Activated naive CD4-positive, alpha-beta T cell treated with anti-CD3 and anti-CD28 coated beads, Interleukin-2, amount 50 U/mL, for 24 hours (primary cell): ENCODE data around the gene BCAS3.
A peak's percentile ranks its signal among the peaks of the same experiment; 100 is the strongest.

Experiments used
- H3K27ac Mint-ChIP-seq: one replicate; pipeline ENCODE4 v1.8.0; 2021; ENCODE audit warnings: mild to moderate bottlenecking, mixed read lengths
- H3K27me3 Mint-ChIP-seq: one replicate; pipeline ENCODE4 v1.8.0; 2021; ENCODE audit warnings: mixed read lengths
- H3K36me3 Mint-ChIP-seq: one replicate; pipeline ENCODE4 v1.8.0; 2021; ENCODE audit warnings: mixed read lengths
- H3K4me1 Mint-ChIP-seq: one replicate; pipeline ENCODE4 v1.8.0; 2021; ENCODE audit warnings: mixed read lengths
- H3K4me3 Mint-ChIP-seq: one replicate; pipeline ENCODE4 v1.8.0; 2021; ENCODE audit warnings: mild to moderate bottlenecking, mixed read lengths
- H3K9me3 Mint-ChIP-seq: one replicate; pipeline ENCODE4 v1.8.0; 2021; ENCODE audit warnings: mixed read lengths

BCAS3 gene

DNA sequence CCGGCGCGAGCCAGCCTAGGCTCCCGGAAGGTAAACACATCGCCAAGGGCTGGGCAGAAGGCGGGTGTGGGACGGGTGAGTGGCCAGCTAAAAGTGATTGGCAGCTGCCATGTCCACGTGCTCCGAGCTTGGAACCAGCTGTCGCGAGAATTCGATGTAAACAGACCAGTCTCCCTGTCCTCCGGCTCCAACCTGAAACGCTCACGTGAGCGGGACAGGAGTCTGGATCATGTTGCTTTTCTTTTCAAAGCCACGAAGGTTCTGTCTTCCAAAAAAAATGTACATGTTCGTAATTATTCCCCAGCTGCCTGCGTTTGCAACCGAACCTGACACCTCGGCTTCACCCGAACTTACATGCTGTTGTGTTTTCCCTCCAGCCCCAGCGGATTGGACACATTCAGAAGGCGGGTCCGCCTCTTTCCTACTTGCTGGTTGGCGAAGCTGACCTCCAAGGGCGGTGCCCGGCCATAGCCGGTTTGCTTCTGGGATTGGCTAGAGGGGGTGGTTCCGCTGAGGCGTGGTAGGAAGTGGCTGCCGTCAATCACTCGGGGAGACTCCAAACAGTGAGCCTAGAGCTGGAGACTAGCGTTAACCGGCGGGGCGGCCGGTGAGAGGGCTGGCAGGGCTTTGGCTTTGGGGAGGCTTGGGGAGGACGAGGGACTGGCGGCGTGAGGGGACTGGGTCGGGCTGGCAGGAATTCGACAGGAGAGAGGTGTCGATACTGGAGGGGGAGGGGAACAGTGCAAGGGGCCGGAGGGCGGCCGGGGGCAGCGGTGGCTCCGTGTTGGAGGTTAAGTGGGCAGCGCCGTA lies at the start of gene BCAS3:
Gene BCAS3 (plus strand): TSS at position 544 of the 810 bp plus-strand sequence.
- H3K27me3 Mint-ChIP-seq, result no peaks in the 10 kb centered on the region
- no peaks in the 10 kb centered on the region for H3K36me3 Mint-ChIP-seq
- peak within 1 kb of the TSS; percentile 89 for H3K27ac Mint-ChIP-seq
- peak within 1 kb of the TSS; percentile 95 for H3K4me3 Mint-ChIP-seq
- no peaks in the 10 kb centered on the region for H3K9me3 Mint-ChIP-seq
- H3K4me1 Mint-ChIP-seq, result peaks cover 25% of the 10 kb centered on the region

DNA sequence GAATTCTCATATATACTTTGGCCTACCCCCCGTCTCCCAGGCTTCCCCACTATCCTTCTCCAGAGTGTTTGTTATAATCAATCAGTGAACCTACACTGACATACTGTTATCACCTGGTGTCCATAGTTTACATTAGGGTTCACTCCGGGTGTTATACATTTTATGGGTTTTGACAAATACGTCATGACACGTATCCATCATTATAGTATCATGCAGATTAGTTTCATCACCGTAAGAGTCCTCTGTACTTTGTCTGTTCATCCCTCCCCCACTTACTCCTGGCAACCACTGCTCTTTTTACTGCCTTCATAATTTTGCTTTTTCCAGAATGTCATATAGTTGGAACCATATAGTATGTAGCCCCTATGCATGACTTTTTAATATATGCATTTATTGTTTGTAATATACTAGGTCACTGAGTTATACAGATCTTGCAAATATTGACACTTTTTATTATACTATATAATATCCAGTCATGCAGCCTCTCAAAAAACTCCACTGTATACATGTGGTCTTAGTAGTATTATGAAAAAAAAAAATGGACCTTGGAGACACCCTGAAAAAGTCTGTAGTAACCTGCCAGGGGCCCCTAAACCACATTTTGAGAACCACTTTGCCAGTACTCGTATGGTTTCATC lies 49.3 kb upstream of the BCAS3 start:
- H3K36me3 Mint-ChIP-seq, result peaks cover 4% of the 10 kb centered on the region
- no peaks in the 10 kb centered on the region for H3K9me3 Mint-ChIP-seq
- H3K27me3 Mint-ChIP-seq, result no peaks in the 10 kb centered on the region
- no peak overlapping the region for H3K4me3 Mint-ChIP-seq
- peak overlapping the region; percentile 42 for H3K27ac Mint-ChIP-seq
- peaks cover 8% of the 10 kb centered on the region for H3K4me1 Mint-ChIP-seq

DNA sequence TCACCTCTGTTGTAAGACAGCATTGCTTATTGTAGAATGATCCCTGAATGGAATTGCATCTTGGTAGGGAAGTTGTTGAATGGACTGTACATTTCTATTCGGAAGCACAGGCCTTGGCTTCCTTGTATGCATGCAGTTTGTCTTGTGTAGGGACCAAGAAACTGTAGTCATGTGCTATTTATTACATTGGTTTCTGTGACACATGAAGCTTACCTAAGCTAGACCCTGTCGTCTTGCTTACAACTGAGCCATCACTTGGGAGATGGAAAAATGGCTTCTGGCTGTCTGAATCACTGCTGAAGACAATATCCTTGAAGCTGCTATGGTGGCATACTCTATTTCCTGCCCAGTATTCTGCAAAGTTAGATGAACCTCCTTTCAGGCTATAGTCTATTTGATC lies 48.5 kb upstream of the BCAS3 start:
- no peaks in the 10 kb centered on the region for H3K27me3 Mint-ChIP-seq
- H3K36me3 Mint-ChIP-seq, result peaks cover 2% of the 10 kb centered on the region
- H3K4me1 Mint-ChIP-seq, result peaks cover 8% of the 10 kb centered on the region
- no peaks in the 10 kb centered on the region for H3K9me3 Mint-ChIP-seq
- peak overlapping the region; percentile 41 for H3K27ac Mint-ChIP-seq
- H3K4me3 Mint-ChIP-seq, result no peak overlapping the region

DNA sequence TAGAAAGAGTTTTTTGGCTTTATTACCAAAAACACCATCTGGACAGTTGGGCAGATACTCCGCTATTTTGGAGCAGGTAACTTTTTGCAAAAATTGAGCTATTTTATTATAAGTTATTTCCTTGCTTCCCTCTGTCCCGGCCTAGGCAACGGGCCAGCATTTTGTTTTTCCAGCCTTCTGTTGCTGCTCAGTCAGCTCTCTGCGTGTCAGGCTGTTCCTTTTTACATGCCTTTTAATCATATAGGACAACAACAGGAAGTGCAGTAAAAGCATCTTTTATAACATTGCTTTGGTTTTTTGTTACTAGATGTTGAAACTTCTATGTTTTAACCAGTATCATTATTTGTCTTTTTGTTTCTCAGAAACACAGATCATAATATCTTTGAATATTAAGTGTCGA lies 47.3 kb upstream of the BCAS3 start:
- Mint-ChIP-seq H3K4me3 (no peak overlapping the region), H3K27ac (no peak overlapping the region), H3K4me1 (peaks cover 8% of the 10 kb centered on the region), H3K9me3 (no peaks in the 10 kb centered on the region), H3K36me3 (peaks cover 2% of the 10 kb centered on the region), H3K27me3 (no peaks in the 10 kb centered on the region)

DNA sequence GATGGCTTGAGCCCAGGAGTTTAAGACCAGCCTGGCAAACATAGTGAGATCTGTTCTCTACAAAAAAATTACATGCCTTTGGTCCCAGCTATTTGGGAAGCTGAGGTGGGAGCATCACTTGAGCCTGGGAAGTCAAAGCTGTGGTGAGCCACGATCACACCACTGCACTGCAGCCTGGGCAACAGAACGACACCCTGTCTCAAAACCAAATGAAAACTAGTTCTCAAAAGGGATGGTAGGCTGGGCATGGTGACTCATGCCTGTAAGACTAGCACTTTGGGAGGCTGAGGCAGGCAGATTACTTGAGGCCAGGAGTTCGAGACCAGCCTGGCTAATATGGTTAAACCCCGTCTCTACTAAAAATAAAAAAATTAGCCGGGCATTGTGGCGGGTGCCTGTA lies 46.5 kb upstream of the BCAS3 start:
- H3K27me3 Mint-ChIP-seq, result no peaks in the 10 kb centered on the region
- H3K27ac Mint-ChIP-seq, result no peak overlapping the region
- no peak overlapping the region for H3K4me3 Mint-ChIP-seq
- no peaks in the 10 kb centered on the region for H3K9me3 Mint-ChIP-seq
- H3K4me1 Mint-ChIP-seq, result peaks cover 8% of the 10 kb centered on the region
- peaks cover 2% of the 10 kb centered on the region for H3K36me3 Mint-ChIP-seq

DNA sequence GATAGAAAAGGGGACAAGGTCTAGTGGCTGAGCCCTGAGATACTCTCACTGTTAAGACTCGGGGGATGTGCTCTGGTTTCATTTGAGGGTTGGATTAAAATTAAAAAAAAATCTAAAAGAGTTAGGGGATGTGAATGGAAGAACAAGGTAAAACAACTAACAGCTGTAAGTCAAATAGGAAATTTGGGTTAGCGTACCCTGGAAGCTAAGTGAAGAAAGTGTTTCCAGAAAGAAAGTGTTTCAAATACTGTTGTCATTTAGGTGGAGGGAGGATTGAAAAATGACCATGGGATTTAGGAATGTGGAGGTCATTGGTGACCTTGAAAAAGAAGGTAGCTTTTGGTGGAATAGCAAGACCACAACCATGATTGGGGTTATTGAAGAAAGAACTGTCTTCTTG lies 40.0 kb upstream of the BCAS3 start:
- Mint-ChIP-seq H3K4me1 (peaks cover 10% of the 10 kb centered on the region), H3K36me3 (peaks cover 1% of the 10 kb centered on the region), H3K27ac (no peak overlapping the region), H3K4me3 (no peak overlapping the region), H3K27me3 (no peaks in the 10 kb centered on the region), H3K9me3 (no peaks in the 10 kb centered on the region)

DNA sequence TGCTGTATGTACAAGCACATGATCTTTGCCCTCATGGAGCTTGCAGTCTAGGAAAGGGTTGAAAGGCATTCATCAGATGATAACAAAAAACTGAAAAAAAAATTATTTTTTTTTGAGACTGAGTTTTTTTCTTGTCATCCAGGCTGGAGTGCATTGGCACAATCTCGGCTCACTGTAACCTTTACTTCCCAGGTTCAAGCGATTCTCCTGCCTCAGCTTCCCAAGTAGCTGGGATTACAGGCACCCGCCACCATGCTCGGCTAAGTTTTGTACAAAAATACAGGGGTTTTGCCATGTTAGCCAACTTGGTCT lies 38.7 kb upstream of the BCAS3 start:
- no peak overlapping the region for H3K27ac Mint-ChIP-seq

DNA sequence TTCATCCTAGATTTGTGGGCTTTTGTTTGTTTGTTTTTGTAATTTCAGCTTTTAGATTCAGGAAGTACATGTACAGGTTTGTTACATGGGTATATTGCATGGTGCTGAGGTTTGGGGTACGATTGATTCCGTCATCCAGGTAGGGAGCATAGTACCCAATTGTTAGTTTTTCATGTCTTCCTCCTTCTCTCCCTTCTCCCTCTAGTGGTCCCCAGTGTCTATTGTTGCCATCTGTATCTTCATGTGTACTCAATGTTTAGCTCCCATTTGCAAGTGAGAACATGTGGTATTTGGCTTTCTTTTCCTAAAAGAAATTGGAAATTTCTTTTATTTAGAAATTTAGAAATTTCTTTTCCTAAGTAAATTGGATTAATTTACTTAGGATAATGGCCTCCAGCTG lies 37.1 kb upstream of the BCAS3 start:
- Mint-ChIP-seq H3K36me3 (peaks cover 1% of the 10 kb centered on the region), H3K4me3 (no peak overlapping the region), H3K27ac (no peak overlapping the region), H3K4me1 (peaks cover 10% of the 10 kb centered on the region), H3K27me3 (no peaks in the 10 kb centered on the region), H3K9me3 (no peaks in the 10 kb centered on the region)

More for the DNA sequence above, 38.7 kb upstream of the BCAS3 start:
- Mint-ChIP-seq H3K36me3 (peaks cover 1% of the 10 kb centered on the region), H3K4me3 (no peak overlapping the region), H3K9me3 (no peaks in the 10 kb centered on the region), H3K4me1 (peaks cover 10% of the 10 kb centered on the region), H3K27me3 (no peaks in the 10 kb centered on the region)

DNA sequence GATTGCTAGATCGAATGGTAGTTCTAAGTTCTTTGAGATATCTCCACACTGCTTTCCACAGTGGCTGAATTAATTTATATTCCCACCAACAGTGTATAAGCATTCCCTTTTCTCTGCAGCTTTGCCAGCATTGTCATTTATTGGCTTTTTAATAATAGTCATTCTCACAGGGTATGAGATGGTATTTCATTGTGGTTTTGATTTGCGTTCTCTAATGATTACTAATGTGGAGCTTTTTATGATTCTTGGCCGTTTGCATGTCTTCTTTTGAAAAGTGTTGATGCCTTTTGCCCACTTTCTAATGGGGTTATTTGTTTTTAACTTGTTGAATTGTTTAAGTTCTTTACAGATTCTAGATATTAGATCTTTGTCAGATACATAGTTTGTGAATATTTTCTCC lies 36.5 kb upstream of the BCAS3 start:
- no peaks in the 10 kb centered on the region for H3K27me3 Mint-ChIP-seq
- peaks cover 12% of the 10 kb centered on the region for H3K4me1 Mint-ChIP-seq
- H3K36me3 Mint-ChIP-seq, result peaks cover 1% of the 10 kb centered on the region

DNA sequence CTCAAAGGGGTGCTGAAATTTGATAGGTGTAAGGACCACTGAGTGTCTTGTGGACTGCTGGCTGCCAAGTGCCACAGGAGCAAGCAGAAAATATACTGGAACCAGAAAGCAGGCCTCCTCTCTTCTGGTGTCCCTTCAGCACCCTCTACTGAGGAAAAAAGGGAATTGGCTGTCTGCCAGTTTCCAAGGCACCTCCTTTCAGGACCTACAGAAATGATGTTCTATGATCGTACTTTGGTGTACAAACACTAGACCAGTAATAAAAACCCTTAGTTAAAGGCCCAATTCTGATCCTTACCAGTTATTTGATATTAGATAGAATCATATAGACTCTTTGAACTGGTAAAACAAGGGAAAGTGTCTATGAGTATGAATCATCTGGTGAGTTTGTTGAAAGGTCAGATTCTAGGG lies 35.8 kb upstream of the BCAS3 start:
- H3K27me3 Mint-ChIP-seq, result no peaks in the 10 kb centered on the region
- peaks cover 1% of the 10 kb centered on the region for H3K36me3 Mint-ChIP-seq
- H3K9me3 Mint-ChIP-seq, result no peaks in the 10 kb centered on the region
- no peak overlapping the region for H3K4me3 Mint-ChIP-seq
- H3K4me1 Mint-ChIP-seq, result peaks cover 19% of the 10 kb centered on the region
- no peak overlapping the region for H3K27ac Mint-ChIP-seq

More for the DNA sequence above, 36.5 kb upstream of the BCAS3 start:
- no peak overlapping the region for H3K4me3 Mint-ChIP-seq
- H3K9me3 Mint-ChIP-seq, result no peaks in the 10 kb centered on the region
- no peak overlapping the region for H3K27ac Mint-ChIP-seq

DNA sequence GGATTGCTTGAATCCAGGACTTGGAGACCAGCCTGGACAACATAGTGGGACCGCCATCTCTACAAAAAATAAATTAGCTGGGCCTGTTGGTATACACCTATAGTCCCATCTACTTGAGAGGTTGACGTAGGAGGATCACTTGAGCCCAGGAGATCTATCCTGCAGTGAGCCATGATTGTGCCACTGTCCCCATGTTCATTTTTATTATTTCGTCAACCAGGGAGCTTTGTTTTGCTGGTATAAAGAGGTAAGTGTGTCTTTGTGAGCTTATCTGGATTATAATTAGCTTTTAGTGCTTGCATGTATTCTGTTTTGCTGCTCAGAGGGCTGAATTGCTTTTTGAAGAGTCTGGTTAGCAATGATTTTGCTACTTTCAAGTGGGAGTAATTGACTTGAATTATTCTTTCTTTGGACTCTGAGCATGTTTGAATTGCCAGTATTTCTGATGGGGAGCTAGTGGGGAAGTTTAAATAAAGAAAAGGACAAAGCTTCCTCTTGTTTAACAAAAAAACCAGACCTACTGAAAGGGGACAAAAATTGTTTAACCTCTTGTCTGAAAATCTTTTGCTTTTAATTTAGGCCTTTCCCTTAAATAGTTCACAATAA lies 31.6 kb upstream of the BCAS3 start:
- Mint-ChIP-seq H3K4me3 (no peak overlapping the region), H3K27me3 (no peaks in the 10 kb centered on the region), H3K4me1 (peaks cover 21% of the 10 kb centered on the region), H3K9me3 (no peaks in the 10 kb centered on the region), H3K36me3 (peaks cover 16% of the 10 kb centered on the region), H3K27ac (no peak overlapping the region)

DNA sequence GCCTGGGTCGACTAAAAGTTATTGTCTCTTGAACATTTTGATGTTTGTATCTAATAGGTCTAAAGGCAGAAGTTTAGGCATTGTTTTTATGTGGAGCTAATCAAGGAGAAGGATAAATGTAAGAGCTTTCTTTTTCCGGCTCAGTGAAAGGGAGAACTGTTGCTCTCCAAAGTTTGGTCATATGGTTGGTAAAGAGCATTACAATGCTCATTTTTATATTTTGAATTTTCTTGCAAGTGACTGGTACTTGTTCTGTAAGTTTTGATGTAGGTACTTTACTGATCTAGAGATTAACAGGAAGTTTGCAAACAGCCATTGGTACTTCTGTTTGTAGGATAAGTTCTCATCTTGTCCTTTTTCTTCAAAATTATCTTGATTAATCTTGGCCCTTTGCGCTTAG lies 30.9 kb upstream of the BCAS3 start:
- Mint-ChIP-seq H3K27me3 (no peaks in the 10 kb centered on the region), H3K4me3 (no peak overlapping the region), H3K4me1 (peaks cover 16% of the 10 kb centered on the region), H3K27ac (peak overlapping the region; percentile 59), H3K9me3 (no peaks in the 10 kb centered on the region), H3K36me3 (peaks cover 17% of the 10 kb centered on the region)

DNA sequence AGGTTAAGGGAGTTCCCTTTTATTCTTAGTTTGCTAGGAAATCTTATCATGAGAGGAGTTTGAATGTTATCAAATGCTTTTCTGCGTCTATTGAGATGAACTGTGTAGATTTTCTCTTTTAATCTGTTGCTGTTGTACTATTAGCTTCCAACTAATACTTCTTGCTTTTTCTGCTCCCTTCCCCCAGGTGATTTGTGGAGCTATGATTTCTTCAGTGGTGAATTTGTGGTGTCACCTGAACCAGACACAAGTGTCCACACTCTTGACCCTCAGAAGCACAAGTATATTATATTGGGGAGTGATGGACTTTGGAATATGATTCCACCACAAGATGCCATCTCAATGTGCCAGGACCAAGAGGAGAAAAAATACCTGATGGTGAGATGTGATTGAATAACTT lies 29.9 kb upstream of the BCAS3 start:
- peaks cover 19% of the 10 kb centered on the region for H3K36me3 Mint-ChIP-seq

DNA sequence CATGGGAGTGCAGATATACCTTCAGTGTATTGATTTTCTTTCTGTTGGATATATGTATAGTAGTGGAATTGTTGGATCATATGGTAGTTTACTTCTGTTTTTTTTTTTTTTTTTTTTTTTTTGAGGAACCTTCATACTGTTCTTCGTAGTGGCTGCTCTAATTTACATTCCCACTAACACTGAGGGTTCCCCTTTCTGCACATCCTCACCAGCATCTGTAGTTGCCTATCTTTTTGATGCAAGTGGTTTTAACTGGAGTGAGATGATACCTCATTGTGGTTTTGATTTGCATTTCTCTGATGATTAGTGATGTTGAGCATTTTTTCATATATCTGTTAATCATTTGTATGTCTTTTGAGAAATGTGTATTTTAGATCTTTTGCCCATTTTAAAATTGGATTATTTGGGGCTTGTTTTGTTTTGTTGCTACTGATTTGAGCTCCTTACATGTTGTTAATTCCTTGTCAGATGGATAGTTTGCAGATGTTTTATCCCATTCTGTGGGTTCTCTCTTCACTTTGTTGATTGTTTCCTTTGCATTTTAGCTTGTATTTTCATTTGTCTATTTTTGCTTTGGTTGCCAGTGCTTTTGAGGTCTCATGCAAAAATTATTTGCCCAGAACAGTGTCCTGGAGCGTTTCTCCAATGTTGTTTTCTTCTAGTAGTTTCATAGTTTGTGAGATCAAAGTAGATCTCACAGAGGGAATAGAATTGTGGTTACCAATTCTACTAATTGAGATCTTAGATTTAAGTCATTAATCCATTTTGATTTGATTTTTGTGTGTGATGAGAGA lies 25.0 kb upstream of the BCAS3 start:
- no peaks in the 10 kb centered on the region for H3K9me3 Mint-ChIP-seq
- peak overlapping the region; percentile 1 for H3K27ac Mint-ChIP-seq
- H3K27me3 Mint-ChIP-seq, result no peaks in the 10 kb centered on the region
- H3K4me3 Mint-ChIP-seq, result no peak overlapping the region
- peaks cover 19% of the 10 kb centered on the region for H3K36me3 Mint-ChIP-seq
- H3K4me1 Mint-ChIP-seq, result peaks cover 23% of the 10 kb centered on the region

More for the DNA sequence above, 29.9 kb upstream of the BCAS3 start:
- peaks cover 20% of the 10 kb centered on the region for H3K4me1 Mint-ChIP-seq
- H3K27ac Mint-ChIP-seq, result no peak overlapping the region
- no peaks in the 10 kb centered on the region for H3K9me3 Mint-ChIP-seq
- no peak overlapping the region for H3K4me3 Mint-ChIP-seq
- H3K27me3 Mint-ChIP-seq, result no peaks in the 10 kb centered on the region

DNA sequence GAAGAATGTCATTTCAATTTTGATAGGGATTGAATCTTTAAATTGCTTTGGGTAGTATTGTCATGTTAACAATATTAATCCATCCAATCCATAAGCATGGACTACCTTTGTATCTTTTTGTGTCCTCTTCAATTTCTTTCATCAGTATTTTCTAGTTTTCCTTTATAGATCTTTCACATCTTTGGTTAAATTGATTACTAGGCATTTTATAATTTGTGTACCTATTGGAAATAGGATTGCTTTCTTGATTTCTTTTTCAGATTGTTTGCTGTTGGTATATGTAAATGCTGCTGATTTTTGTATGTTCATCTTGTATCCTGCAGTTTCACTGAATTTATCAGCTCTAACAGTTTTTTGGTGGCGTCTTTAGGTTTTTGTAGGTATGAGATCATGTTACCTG lies 24.1 kb upstream of the BCAS3 start:
- Mint-ChIP-seq H3K27ac (peak overlapping the region; percentile 72), H3K4me3 (no peak overlapping the region), H3K4me1 (peaks cover 23% of the 10 kb centered on the region), H3K9me3 (no peaks in the 10 kb centered on the region), H3K36me3 (peaks cover 17% of the 10 kb centered on the region), H3K27me3 (no peaks in the 10 kb centered on the region)
